HEK293T (cell line): ENCODE data around the gene MAGEE1.
A peak's percentile ranks its signal among the peaks of the same experiment; 100 is the strongest.

ENCODE experiments used
- CTCF ChIA-PET: fragments of 350-600 bp; formaldehyde crosslinking; extraction: SDS; loops from one replicate; lab custom pipeline; 2021; ENCODE audit warnings: antibody characterized with exemption, inconsistent platforms; lab: Yijun Ruan, JAX
- POLR2A ChIA-PET: fragments of 350-600 bp; formaldehyde crosslinking; extraction: SDS; loops from one replicate; lab custom pipeline; 2020; ENCODE audit warnings: antibody characterized with exemption, inconsistent platforms; lab: Yijun Ruan, JAX
- DNase-seq: peaks from one replicate; pipeline ENCODE4 v3.0.0; 2012; ENCODE audit warnings: mixed read lengths; ENCODE audit errors: extremely low spot score
- ARNT ChIP-seq: fragments of 450-650 bp; IDR thresholded peaks from 2 replicates; pipeline ENCODE4 v1.6.1; 2017; ENCODE audit warnings: mild to moderate bottlenecking
- BHLHE40 ChIP-seq: fragments of 450-650 bp; IDR thresholded peaks from 2 replicates; pipeline ENCODE4 v1.6.1; 2016; ENCODE audit warnings: mild to moderate bottlenecking, moderate library complexity, borderline replicate concordance
- CTBP1 ChIP-seq: fragments of 450-650 bp; IDR thresholded peaks from 2 replicates; pipeline ENCODE4 v1.6.1; 2016; ENCODE audit warnings: borderline replicate concordance
- ELF4 ChIP-seq: fragments of 450-650 bp; IDR thresholded peaks from 2 replicates; pipeline ENCODE4 v1.6.1; 2017; ENCODE audit warnings: antibody characterized with exemption
- FOXA1 ChIP-seq: fragments of 450-650 bp; IDR thresholded peaks from 2 replicates; pipeline ENCODE4 v1.6.1; 2016; ENCODE audit warnings: mild to moderate bottlenecking
- FOXK2 ChIP-seq: fragments of 450-650 bp; IDR thresholded peaks from 2 replicates; pipeline ENCODE4 v1.6.1; 2016; ENCODE audit warnings: mild to moderate bottlenecking
- FOXM1 ChIP-seq: fragments of 450-650 bp; IDR thresholded peaks from 2 replicates; pipeline ENCODE4 v1.6.1; 2017; ENCODE audit warnings: mild to moderate bottlenecking, borderline replicate concordance
- HDGF ChIP-seq: fragments of 450-650 bp; IDR thresholded peaks from 2 replicates; pipeline ENCODE4 v1.6.1; 2017; ENCODE audit warnings: antibody characterized with exemption, borderline replicate concordance
- L3MBTL2 ChIP-seq: fragments of 450-650 bp; conservative IDR thresholded peaks from 2 replicates; pipeline ENCODE4 v1.6.1; 2016; ENCODE audit warnings: mild to moderate bottlenecking
- LEF1 ChIP-seq: fragments of 450-650 bp; IDR thresholded peaks from 2 replicates; pipeline ENCODE4 v1.6.1; 2017; ENCODE audit warnings: mild to moderate bottlenecking, borderline replicate concordance
- NFRKB ChIP-seq: fragments of 450-650 bp; IDR thresholded peaks from 2 replicates; pipeline ENCODE4 v1.6.1; 2016; ENCODE audit warnings: mild to moderate bottlenecking, moderate library complexity
- SP1 ChIP-seq: fragments of 450-650 bp; IDR thresholded peaks from 2 replicates; pipeline ENCODE4 v1.6.1; 2017
- SUZ12 ChIP-seq: fragments of 450-650 bp; IDR thresholded peaks from 2 replicates; pipeline ENCODE4 v1.6.1; 2016; ENCODE audit warnings: mild to moderate bottlenecking
- TARDBP ChIP-seq: fragments of 450-650 bp; IDR thresholded peaks from 2 replicates; pipeline ENCODE4 v1.6.1; 2016
- ZNF384 ChIP-seq: fragments of 450-650 bp; IDR thresholded peaks from 2 replicates; pipeline ENCODE4 v1.6.1; 2016
- TF ChIP-seq, protein P1 (sequence below): fragments of 450-650 bp; IDR thresholded peaks from 2 replicates; pipeline ENCODE4 v1.6.1; 2016

The MAGEE1 gene

GRCh38 chrX:76433219-76433618 is 5.7 kb downstream of the MAGEE1 start:
- CTCF ChIA-PET = no interaction called here
- POLR2A ChIA-PET = no interaction called here
- no peak for TF ChIP-seq ELF4
- TF ChIP-seq LEF1 = no peak
- no peak for TF ChIP-seq FOXA1
- no peak for TF ChIP-seq SP1
- no peak for TF ChIP-seq NFRKB
- no peak for TF ChIP-seq FOXK2
- no peak for TF ChIP-seq SUZ12
- TF ChIP-seq CTBP1 = no peak
- TF ChIP-seq BHLHE40 = no peak
- DNase-seq = no peak

DNA sequence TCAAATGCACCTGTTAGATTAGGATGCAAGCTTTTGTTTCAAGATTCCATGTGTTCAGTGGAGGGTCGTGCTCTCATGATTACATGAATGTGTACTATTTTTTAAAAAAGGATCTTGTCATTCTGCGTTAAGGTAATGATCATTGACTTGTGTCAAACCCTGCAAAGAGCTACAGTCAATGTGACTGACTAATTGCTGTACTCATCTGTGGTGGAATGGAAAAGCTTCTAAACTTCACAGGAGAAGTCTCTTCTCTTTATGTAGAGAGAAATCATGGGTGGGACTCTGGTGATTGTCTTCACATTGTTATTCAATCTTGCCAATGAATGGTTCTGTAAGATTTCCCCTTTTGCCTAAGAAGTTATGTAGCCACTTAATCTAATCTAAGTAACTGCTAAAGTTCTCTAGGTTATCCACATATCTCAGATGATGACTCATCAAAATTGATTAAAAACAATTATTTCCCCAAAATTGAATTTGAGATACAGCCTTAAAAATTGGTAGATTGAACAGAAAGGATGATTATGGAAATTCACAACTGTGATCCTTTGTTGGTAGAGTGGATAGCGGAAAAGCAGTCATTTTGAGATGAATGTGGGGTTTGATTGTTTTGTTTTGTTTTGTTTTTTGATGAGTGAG is 6.7 kb downstream of the MAGEE1 start:
- ChIA-PET POLR2A (no interaction called here), CTCF (no interaction called here)
- TF ChIP-seq NFRKB (no peak), TARDBP (no peak), FOXM1 (no peak), ZNF384 (no peak), L3MBTL2 (no peak), ARNT (no peak)
- DNase-seq = no peak

DNA sequence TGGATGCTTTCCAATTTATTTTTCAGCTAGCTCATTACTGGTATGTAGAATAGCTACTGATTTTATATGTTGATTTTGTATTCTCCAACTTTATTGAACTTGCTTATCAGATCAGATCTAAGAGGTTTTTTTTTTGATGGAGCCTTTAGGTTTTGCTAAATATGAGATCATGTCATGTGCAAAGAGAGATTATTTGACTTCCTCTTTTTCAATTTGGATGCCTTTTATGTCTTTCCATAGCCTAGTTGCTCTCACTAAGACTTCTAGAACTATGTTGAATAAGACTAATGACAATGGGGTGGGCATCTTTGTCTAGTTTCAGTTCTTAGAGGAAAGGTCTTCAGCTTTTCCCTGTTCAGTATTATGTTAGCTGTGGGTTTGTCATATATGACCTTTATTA is 11.7 kb downstream of the MAGEE1 start:
- ChIA-PET CTCF (no interaction called here), POLR2A (no interaction called here)
- DNase-seq = no peak
- TF ChIP-seq NFRKB (no peak), CTBP1 (no peak), L3MBTL2 (no peak), TARDBP (no peak)

- ChIA-PET CTCF (interaction anchor here (0.6 to 2.3 kb wide), 3 partner anchors 7 to 175 kb away, joined by 3 to 20 read pairs (median 3); no protein-coding TSS in a partner anchor), POLR2A (no interaction called here)
- TF ChIP-seq ARNT (no peak), HDGF (no peak), CTBP1 (no peak), NFRKB (no peak), L3MBTL2 (no peak), TARDBP (no peak), SP1 (no peak), FOXM1 (no peak), ELF4 (no peak)
- TF ChIP-seq, protein P1, sequence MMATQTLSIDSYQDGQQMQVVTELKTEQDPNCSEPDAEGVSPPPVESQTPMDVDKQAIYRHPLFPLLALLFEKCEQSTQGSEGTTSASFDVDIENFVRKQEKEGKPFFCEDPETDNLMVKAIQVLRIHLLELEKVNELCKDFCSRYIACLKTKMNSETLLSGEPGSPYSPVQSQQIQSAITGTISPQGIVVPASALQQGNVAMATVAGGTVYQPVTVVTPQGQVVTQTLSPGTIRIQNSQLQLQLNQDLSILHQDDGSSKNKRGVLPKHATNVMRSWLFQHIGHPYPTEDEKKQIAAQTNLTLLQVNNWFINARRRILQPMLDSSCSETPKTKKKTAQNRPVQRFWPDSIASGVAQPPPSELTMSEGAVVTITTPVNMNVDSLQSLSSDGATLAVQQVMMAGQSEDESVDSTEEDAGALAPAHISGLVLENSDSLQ = no peak
- DNase-seq = no peak
Observed at GRCh38 chrX:76453737-76454406, 26.4 kb downstream of the MAGEE1 start.

GRCh38 chrX:76454456-76454927 is 27.0 kb downstream of the MAGEE1 start:
- ChIA-PET CTCF (interaction anchor here (0.5 to 2.3 kb wide), 3 partner anchors 8 to 591 kb away, joined by 3 to 20 read pairs (median 3); no protein-coding TSS in a partner anchor), POLR2A (no interaction called here)
- TF ChIP-seq TARDBP (no peak), ZNF384 (no peak), FOXM1 (no peak), BHLHE40 (no peak), SP1 (no peak), ELF4 (no peak), ARNT (no peak), SUZ12 (no peak), FOXK2 (no peak), NFRKB (no peak), L3MBTL2 (no peak), CTBP1 (no peak), FOXA1 (no peak), LEF1 (no peak)
- TF ChIP-seq, protein P1 = no peak
- DNase-seq = peak; percentile 41

- POLR2A ChIA-PET = no interaction called here
- CTCF ChIA-PET = no interaction called here
- TF ChIP-seq L3MBTL2 (no peak), FOXM1 (no peak), NFRKB (no peak), ARNT (no peak), CTBP1 (no peak), FOXK2 (no peak), SP1 (no peak), TARDBP (no peak), HDGF (no peak), ZNF384 (no peak)
- DNase-seq = no peak
Observed at GRCh38 chrX:76477353-76477752, 49.8 kb downstream of the MAGEE1 start.
